GM23338 (cell line): ENCODE measurements around the gene LIX1.

ENCODE experiments used
- CREB1 ChIP-seq: fragments of 250-450 bp; sonication (Bioruptor Pico); IDR thresholded peaks from 2 replicates; pipeline ENCODE4 v1.5.0; 2020; ENCODE audit warnings: low read depth, mild to moderate bottlenecking, moderate library complexity
- ETS1 ChIP-seq: IDR thresholded peaks from 2 replicates; pipeline ENCODE4 v1.6.1; 2016; ENCODE audit warnings: antibody characterized with exemption
- EZH2 ChIP-seq: fragments of 200-600 bp; sonication (generic); IDR thresholded peaks from one replicate; pipeline ENCODE4 v1.8.0; 2017; ENCODE audit warnings: antibody characterized with exemption, mild to moderate bottlenecking, low read depth; ENCODE audit not compliant: unreplicated experiment
- EZH2phosphoT487 ChIP-seq: fragments of 200-600 bp; sonication (generic); IDR thresholded peaks from one replicate; pipeline ENCODE4 v1.8.1; 2018; ENCODE audit warnings: antibody characterized with exemption; ENCODE audit not compliant: unreplicated experiment
- JUNB ChIP-seq: IDR thresholded peaks from one replicate; pipeline ENCODE4 v1.6.1; 2016; ENCODE audit warnings: antibody characterized with exemption; ENCODE audit not compliant: unreplicated experiment
- NANOG ChIP-seq: IDR thresholded peaks from 2 replicates; pipeline ENCODE4 v1.6.1; 2016; ENCODE audit warnings: antibody characterized with exemption, borderline replicate concordance
- POLR2AphosphoS5 ChIP-seq: IDR thresholded peaks from 2 replicates; pipeline ENCODE4 v1.6.1; 2016; ENCODE audit warnings: antibody characterized with exemption, low read depth
- STAT1 ChIP-seq: IDR thresholded peaks from one replicate; pipeline ENCODE4 v1.6.1; 2016; ENCODE audit warnings: antibody characterized with exemption; ENCODE audit not compliant: unreplicated experiment
- ZNF114 ChIP-seq: fragments of 250-450 bp; sonication (Bioruptor Pico); IDR thresholded peaks from 2 replicates; pipeline ENCODE4 v1.5.0; 2020; ENCODE audit warnings: mild to moderate bottlenecking, moderate library complexity
- ZNF331 ChIP-seq: fragments of 250-450 bp; sonication (Bioruptor Pico); IDR thresholded peaks from 2 replicates; pipeline ENCODE4 v1.5.0; 2020; ENCODE audit warnings: low read depth, mild to moderate bottlenecking, moderate library complexity
- TF ChIP-seq, protein P1 (sequence below), 2 experiments: fragments of 200-600 bp in 1 of 2; sonication (generic) in 1 of 2; conservative IDR thresholded peaks; 2 replicates each; pipeline versions ENCODE4 v1.5.1 to v1.6.1; 2016 to 2017; ENCODE audit warnings: antibody characterized with exemption in 2 of 2, low read depth in 2 of 2, mild to moderate bottlenecking in 2 of 2, moderate library complexity in 1 of 2
- TF ChIP-seq, protein P2 (sequence below): IDR thresholded peaks from one replicate; pipeline ENCODE4 v1.6.1; 2018; ENCODE audit warnings: antibody characterized with exemption; ENCODE audit not compliant: unreplicated experiment

- no peak for TF ChIP-seq EZH2
- TF ChIP-seq ZNF331 (CRISPR knock-in tag): no peak
- TF ChIP-seq EZH2phosphoT487: no peak
- TF ChIP-seq, protein P1, sequence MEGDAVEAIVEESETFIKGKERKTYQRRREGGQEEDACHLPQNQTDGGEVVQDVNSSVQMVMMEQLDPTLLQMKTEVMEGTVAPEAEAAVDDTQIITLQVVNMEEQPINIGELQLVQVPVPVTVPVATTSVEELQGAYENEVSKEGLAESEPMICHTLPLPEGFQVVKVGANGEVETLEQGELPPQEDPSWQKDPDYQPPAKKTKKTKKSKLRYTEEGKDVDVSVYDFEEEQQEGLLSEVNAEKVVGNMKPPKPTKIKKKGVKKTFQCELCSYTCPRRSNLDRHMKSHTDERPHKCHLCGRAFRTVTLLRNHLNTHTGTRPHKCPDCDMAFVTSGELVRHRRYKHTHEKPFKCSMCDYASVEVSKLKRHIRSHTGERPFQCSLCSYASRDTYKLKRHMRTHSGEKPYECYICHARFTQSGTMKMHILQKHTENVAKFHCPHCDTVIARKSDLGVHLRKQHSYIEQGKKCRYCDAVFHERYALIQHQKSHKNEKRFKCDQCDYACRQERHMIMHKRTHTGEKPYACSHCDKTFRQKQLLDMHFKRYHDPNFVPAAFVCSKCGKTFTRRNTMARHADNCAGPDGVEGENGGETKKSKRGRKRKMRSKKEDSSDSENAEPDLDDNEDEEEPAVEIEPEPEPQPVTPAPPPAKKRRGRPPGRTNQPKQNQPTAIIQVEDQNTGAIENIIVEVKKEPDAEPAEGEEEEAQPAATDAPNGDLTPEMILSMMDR (conservative IDR thresholded peaks at IDR 0.05; ENCODE audit: low read depth in 2 of 2): no peak
- no peak for TF ChIP-seq CREB1
- TF ChIP-seq POLR2AphosphoS5: no peak
- TF ChIP-seq, protein P2, sequence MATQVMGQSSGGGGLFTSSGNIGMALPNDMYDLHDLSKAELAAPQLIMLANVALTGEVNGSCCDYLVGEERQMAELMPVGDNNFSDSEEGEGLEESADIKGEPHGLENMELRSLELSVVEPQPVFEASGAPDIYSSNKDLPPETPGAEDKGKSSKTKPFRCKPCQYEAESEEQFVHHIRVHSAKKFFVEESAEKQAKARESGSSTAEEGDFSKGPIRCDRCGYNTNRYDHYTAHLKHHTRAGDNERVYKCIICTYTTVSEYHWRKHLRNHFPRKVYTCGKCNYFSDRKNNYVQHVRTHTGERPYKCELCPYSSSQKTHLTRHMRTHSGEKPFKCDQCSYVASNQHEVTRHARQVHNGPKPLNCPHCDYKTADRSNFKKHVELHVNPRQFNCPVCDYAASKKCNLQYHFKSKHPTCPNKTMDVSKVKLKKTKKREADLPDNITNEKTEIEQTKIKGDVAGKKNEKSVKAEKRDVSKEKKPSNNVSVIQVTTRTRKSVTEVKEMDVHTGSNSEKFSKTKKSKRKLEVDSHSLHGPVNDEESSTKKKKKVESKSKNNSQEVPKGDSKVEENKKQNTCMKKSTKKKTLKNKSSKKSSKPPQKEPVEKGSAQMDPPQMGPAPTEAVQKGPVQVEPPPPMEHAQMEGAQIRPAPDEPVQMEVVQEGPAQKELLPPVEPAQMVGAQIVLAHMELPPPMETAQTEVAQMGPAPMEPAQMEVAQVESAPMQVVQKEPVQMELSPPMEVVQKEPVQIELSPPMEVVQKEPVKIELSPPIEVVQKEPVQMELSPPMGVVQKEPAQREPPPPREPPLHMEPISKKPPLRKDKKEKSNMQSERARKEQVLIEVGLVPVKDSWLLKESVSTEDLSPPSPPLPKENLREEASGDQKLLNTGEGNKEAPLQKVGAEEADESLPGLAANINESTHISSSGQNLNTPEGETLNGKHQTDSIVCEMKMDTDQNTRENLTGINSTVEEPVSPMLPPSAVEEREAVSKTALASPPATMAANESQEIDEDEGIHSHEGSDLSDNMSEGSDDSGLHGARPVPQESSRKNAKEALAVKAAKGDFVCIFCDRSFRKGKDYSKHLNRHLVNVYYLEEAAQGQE: no peak
- no peak for TF ChIP-seq ETS1
- TF ChIP-seq JUNB: no peak
- no peak for TF ChIP-seq ZNF114 (CRISPR knock-in tag)
- TF ChIP-seq NANOG: no peak
- TF ChIP-seq STAT1: no peak
Measured at GRCh38 chr5:97157689-97158088, 15.3 kb upstream of the LIX1 start.
